SK-N-DZ (cell line): ENCODE measurements around the gene METTL22.

Experiments
- DNase-seq: peaks from one replicate; pipeline ENCODE4 v3.0.0-alpha.2; 2015; ENCODE audit warnings: low spot score

METTL22 gene

DNA sequence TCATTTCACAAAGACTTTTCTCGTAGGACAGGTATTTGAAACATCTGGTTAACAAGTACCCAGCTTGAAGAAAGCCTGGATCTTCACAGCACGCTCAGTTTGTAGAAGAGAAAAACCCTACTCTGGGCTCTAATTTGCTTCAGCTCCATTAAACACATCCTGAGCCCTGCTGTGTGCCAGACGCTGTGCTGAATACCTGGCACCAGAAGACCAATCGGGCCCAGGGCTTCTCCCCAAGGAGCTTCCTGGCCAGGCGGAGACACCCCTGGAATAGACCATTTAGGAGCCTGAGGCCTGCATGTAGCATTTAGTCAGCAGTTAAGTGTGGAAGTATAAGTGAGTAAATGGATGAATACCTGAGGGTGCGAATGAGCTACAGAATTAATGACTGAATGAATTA is 44.0 kb downstream of the METTL22 start:
- no peak for DNase-seq

DNA sequence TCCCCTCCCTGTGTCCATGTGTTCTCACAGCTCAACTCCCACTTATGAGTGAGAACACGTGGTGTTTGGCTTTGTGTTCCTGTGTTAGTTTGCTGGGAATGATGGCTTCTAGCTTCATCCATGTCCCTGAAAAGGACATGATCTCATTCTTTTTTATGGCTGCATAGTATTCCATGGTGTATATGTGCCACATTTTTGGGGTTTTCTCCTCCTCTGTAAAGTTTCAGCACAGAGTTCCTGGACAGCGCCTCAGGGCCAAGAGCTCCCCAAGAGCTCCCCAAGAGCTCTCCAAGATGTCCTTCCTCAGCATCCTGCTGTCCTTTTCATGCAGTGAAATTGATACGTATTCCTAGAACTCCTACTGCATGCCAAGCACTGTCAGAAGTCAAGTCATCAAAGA is 46.0 kb downstream of the METTL22 start:
- no peak for DNase-seq

DNA sequence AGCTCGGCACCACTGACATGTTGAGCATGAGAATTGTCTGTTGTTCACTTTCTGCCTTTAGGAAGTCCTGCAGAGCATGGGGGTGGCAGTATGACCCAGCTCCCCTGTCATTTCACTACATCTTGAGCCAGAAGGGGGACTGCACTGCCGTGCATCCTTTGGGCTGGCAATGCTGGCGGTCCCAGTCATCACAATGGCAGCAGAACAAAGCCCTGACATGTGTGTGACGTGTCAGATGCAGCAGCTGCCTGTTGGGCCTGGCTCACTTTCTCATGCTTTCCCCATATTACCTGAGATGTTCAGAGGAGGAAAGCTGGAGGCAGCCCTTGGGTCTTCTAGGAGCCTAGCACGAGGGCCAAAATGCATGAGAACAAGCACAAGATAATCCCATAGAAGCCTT is 46.6 kb downstream of the METTL22 start:
- no peak for DNase-seq

DNA sequence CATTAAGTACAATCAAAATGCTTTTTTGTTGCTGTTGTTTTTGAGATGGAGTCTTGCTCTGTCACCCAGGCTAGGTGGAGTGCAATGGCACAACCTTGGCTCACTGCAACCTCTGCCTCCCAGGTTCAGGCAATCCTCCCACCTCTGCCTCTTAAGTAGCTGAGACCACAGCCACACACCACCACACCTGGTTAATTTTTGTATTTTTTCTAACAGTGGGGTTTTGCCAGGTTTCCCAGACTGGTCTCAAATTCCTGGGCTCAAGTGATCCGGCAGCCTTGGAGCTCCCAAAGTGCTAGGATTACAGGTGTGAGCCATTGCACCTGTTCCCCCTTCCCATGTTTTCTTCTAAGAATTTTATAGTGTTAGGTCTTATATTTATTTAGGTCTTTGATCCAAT is 48.0 kb downstream of the METTL22 start:
- DNase-seq: no peak

DNA sequence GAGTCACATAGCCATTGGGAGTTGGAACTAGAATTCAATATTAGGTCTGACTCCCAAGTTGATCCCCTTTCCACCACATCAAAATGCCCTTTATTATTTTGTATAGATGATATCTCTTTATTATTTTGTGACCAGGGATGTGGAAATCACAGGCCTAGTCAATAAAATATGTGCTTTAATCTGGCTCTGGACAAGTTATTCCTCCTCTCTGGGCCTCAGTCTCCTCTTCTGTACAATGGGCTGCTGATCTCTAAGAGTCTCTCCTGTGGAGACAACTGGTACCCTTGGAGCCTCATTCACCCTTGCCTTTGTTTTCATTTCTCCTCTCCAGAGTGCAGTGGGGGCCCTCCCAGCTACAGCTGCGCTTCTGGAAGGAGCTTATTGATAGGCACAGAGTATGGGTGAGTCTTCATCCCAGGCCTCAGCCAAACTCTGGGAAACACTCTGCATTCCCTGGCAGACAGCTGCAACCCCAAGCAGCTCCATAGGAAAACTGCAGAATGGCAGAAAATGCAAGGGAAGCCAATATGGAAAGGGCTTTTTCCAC is 48.6 kb downstream of the METTL22 start:
- no peak for DNase-seq

DNA sequence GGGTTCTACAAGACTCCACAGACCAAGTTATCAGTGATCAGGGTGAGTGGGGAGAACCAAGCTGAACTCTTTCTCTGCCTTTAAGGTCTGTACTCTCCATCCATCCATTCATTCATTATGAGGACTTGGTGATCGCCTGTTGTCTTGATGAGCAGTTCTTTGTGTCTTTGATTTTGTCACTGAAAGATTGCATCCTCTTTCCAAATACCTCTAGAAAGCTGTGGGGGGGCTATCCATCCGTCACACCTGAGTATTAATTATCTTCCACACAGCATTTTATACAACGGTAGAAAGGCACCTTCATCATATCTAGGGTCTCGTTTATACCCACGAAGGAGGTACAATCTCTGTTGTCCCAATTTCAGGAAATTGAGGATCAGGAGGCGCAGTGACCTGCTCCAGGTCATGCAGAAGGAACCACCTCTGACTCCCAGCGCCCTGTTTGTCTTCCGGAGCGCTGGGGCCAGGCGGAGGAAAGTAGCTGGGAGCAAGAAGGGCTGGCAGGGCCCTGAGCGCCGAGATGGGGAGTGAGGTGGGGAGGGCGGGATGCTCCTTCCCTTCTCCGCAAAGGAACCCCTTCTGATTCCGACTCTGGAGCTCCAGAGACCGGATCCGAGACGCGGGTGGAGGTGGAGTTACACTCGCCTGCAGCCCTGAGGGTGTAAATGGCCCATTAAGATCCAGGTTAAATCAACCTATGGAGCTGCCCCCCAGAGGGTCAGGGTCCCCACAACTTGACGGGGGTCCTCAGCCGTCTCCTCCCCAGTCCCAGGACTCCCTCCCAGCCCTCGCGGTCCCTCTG is 52.3 kb downstream of the METTL22 start:
- DNase-seq: no peak

DNA sequence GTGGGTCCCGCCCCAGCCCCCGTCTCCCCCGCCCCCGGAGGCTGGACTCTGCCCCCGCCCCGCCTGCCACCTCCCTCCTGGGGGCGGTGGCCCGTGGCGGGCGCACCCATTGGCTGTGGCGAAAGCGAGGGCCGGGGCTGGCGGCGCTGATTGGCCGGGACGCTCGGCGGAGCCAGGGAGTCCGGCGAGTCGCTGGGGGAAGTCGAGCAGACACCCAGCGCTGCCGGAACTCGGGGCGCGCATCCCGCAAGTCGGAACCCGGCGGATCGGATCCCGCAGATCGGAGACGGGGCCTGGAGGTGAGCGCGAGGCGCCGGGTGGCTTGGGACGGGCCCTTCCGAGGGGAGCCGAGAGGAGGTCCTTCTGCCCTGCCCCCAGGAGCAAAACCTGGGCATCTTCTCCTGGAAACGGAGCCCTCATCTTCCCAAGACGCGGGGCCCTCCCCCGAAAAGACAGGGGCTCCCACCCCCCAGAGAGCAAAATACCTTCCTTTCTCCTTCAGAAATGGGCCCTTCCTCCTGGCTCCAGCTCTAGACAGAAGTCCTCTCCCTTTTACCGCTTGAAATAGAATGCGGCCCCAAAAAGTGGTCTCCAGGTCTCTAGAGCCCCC is 53.0 kb downstream of the METTL22 start, which contains the start of gene ABAT:
Gene ABAT (plus strand): TSS at position 205 of the 610 bp plus-strand sequence. CDS start 61,123 bp downstream, outside the sequence.
- peak; percentile 84 for DNase-seq

DNA sequence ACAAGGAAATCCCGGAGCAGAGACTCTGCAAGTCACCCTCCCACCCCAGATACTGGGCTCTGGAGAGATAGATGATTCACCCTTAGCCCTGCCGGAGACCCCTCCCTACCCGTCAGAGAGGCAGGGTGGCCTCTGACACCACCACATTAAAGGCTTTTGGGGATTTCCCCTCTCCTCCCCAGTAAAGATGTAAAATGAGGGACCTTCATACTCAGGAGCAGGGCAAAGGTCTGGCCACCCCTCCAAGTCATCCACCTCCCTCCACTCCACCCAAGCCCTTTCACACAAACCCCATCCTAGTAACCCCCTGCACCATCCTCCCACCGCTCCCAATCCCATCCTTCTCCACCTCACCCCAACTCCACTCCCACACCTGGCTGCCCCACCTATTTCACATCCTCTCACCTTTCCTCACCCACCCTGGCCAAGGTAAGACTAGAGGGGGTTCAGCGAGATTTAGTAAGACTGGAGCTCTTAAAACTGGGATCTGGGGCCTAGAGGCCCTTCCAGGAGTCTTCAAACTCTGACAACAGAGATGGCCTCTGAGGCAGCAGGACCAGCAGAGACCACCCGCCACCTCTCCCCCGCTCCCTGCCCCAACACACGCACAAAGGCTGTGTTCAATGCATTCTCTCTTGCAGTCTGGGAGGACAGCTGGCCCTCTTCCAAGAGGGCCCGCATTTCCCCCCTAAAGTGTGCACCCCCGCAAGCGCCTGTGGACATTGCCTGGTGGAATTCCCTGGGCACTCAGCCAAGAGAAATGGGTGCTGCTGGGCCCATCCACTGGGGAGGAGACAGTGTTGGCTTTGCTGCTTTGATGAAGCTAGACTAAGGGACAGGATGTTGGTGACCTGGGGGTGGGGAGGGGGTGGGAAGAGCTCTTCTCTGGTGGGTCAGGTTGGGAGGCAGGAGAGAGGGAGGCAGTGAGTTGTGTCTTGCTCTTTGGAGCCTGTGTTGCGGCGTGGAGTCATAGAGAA is 54.0 kb downstream of the METTL22 start:
- DNase-seq: no peak

DNA sequence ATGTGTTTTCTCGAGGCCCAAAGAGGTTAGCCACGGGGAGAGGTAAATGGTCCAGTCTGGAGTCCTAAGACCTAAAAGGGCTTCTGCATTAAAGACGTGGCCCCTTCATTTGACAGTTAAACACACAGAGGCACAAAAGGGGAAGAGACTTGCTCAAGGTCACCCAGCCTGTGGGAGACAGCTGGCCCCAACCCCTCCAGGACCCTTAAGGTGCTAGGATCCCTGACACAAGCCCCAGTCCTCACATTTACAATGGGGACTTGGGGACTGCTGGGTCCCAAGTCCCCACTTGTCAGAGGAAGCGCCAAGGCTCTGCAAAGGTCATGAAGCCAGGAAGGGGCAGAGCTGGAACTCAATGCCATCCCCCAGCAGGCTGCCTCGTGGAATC is 54.7 kb downstream of the METTL22 start:
- no peak for DNase-seq

DNA sequence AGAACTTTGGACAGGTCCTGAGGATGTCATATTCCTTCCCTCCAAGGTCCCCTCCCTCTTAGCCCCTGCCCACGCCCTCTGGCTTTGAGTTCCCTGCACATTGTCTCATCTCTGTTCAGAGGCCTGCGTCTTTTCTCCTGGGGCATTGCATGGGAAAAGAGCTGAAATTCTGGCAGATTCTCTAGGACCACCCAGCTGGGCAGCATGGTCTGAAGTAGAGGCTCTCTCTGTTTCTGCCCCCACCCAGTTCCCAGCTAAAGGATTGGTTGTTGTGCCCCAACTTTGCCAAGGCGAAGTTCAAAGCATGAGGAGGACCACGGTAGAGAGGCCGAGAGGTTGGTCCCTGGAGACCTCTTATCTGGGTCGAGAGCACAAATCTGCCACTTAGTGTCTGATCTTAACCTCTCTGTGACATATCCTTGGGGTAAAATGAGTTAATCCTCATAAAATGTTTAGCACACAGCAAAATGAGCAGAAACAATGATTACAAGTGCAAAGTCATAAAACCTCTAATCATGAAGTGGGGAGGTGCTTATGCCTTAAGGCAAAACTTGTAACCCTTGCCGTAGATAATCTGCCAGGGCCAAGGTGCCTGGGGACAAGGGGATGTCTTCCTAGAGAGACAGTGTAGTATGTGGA is 55.4 kb downstream of the METTL22 start:
- DNase-seq: peak; percentile 61

DNA sequence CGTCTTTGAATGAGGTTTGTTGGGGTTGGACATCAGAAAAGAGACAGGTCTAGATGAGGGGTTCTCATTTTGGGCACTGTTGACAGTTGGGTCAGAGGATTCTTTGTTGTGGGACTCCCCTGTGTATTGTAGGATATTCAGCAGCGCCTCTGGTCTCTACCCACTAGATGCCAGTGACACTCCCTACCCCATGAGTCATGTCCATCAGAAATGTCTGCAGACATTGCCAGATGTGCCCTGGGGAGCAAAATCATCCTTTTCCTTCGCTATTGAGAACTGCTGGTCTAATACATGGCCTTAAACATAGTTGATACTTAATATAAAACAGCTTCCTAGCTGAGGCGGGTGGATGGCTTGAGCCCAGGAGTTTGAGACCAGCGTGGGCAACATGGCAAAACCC is 56.0 kb downstream of the METTL22 start:
- DNase-seq: no peak

DNA sequence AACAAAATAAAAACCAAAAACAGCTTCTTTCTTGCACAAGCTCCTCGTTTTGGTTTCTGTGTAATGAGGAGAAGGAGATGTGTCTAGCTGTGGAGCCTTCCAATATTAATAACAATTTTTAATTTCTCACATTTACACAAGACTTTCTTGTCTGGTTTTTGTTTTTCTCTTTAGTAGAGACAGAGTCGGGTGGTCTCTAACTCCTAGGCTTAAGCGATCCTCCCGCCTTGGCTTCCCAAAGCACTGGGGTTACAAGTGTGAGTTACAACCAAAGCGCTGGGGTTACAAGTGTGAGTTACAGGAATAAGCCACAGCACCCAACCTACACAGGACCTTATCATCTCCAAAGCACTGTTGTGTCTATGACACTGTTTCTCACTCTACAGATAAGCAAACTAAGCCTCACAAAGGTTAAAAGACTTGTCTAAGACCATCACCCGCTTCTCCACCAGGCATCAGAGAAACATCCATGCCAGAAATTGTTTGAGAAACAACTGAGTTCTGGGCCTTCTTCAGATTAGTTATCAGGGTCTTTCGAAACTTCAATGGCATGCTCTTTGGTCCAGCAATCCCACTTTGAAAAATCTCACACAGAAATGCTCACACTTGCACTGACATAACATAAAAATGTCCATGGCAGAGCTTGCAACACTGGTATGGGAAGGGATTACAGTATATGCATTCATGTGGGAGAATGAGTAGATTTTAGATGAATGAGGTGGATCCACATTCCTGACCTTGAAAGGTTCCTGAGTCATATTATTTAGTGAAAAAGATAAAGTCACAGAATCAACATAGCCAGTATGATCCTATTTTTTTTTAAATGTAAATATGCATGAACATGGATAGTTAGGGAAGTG is 56.8 kb downstream of the METTL22 start:
- no peak for DNase-seq

DNA sequence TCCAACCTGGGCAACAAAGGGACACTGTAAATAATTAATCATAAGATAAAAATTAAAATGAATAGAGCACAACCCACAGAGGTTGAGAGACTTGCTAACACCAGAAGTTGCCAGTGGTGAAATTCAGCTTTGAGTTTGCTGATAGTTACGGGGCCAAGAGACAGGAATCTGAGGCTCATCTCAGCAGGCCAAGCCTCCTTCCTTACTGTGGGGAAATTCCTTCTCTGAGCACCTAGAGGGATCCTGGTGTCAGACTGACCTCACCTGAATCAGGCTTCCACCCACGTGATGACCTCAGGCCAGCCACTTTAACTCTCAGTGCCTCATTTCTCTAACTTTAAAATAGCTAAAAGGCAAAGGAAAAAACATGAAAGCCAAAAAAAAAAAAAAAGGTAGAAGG is 57.7 kb downstream of the METTL22 start:
- no peak for DNase-seq

DNA sequence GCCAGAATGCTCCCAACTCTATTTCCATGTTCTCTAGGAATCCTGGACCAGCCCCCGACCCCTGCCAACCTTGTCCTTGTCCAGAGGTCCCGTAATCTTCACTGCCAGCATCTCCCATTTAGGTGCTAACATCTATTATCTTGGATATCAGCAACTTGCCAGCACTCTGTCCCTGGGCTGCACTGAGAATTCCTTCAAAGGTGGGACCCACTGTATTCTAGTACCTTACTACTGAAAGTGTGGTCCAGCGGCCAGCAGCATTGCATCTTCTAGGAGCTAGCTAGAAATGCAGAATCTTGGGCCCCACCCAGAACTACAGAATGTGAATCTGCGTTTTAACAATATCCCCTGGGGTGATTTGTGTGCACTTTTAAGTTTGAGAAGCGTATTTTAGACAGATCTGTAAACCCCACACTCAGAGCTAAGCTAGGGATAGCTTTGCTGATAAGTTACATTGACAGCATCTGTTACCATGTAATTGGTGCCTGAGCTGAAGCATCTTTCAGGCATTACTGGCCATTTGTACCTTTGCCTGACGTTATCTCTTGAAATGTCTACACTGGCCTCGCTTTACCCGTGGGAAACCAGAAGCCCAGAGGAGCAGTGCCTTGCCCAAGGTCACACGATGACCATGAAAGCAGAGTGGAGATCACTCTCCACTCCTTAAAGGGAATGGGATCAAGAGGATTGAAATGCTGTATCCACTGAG is 61.2 kb downstream of the METTL22 start:
- DNase-seq: peak; percentile 45

DNA sequence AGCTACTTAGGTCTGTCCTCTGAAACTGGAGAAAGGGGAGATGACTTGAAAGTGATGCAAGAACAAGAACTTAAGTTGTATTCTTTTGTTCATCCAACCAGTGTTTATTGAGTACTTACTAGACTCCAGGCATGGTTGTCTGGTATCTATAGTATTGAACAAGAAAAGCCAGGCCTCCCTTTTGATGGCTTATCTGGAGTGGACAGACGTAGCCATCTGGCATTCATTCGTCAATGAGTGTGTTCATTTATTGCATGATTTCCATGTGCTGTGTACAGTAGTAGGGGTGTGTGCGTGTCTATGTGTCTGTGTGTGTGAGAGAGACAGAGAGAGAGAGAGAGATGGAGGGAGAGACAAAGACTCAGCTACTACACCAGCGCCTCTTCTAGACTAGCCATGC is 62.1 kb downstream of the METTL22 start:
- DNase-seq: peak; percentile 61

DNA sequence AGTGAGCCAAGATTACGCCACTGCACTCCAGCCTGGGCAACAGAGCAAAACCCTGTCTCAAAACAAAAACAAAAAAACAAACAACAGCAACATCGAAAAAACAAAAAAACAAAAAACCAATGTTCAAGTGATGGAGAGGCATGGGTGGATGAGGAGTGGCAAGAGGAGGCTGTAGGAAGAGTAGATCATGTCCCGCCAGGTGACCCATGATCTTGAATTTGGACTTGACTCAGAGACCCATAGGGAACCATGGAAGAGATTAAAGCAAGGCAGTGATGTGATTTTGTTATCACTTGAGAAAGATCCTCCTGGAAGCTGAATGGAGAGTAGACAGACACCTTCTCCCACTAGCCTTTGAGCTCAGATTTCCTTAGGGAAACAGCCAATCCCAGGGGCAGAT is 64.1 kb downstream of the METTL22 start:
- no peak for DNase-seq

DNA sequence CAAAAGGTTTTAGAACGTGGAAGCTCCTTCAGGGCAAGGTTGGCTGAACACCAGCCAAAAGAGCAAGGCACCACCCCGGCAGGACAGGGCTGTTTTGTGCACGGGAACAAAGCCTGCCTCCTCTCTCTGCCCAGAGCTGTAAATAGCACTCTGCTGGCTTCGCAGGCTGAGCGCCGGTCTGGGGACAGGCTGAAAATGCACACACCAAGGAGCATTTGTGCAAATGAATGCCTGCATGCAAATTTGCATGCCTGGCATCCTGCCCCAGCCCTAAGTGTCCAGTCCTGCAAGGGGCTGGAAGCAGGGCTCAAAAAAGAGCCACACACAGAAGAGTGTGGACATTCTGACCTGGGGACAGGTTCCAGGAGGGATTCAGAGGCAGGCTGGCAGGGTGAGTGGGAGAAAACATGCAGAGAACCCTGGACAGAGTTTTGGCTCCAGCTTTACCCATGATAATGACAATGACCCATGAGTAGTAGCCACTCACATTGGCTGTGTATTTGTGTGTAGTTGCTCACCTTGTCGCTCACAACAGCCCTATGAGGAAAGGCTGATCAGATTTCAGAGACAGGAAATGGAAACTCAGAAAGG is 64.6 kb downstream of the METTL22 start:
- no peak for DNase-seq

DNA sequence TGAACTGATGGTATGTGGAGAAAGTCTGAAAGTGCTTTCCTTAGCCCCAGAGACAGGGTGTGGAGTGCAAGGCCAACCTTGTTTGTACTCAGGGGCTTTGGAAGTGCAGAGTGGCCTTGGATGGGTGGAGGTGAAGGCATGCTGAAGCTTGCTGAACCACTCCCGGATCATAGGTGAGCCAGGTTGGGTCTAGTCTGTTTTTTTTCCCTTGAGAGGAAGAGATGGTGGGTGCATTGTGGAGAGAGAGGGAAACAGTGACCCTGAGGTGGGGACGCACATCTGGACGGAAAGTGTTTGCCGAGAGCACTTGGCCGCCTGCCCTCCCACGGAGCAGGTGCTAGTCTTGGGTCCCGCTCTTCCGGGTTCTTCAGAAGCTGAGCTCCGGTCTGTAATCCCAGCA is 65.4 kb downstream of the METTL22 start:
- no peak for DNase-seq

DNA sequence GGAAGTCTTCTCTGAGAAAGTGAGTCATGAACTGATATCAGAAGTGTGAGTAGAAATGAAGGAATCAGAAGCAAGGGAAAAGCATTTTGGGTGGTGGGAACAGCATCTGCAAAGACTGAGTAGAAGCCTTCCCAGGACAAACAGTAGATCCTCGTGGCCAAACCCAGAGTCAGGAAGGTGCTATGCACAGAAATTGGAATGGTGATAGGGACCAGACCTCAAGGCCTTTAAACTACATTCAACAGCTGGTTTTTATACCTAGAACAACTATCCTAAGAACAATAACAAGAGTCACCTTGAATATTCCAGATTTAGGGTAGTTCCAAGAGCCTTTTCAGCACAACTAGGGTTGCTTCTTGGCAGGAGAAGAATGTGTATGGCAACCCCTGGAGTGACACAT is 68.2 kb downstream of the METTL22 start:
- DNase-seq: no peak
